Rectal smooth muscle tissue (tissue), 1 donor: Measurements from ENCODE around the gene RNF13.

ENCODE experiments used
- H3K27ac ChIP-seq: one replicate; pipeline ENCODE4 v1.7.0; 2013; ENCODE audit warnings: low read depth, low read length, inconsistent platforms
- H3K27me3 ChIP-seq: one replicate; pipeline ENCODE4 v1.7.0; 2013; ENCODE audit warnings: low read length; ENCODE audit not compliant: control insufficient read depth, insufficient read depth
- H3K36me3 ChIP-seq: one replicate; pipeline ENCODE4 v1.7.0; 2013; ENCODE audit warnings: low read length; ENCODE audit not compliant: control insufficient read depth, insufficient read depth
- H3K4me1 ChIP-seq: one replicate; pipeline ENCODE4 v1.7.0; 2013; ENCODE audit warnings: low read length; ENCODE audit not compliant: control insufficient read depth, insufficient read depth
- H3K4me3 ChIP-seq: one replicate; pipeline ENCODE4 v1.7.0; 2013; ENCODE audit warnings: low read length
- H3K9ac ChIP-seq: one replicate; pipeline ENCODE4 v1.7.0; 2013; ENCODE audit warnings: low read length

RNF13 gene, protein sequence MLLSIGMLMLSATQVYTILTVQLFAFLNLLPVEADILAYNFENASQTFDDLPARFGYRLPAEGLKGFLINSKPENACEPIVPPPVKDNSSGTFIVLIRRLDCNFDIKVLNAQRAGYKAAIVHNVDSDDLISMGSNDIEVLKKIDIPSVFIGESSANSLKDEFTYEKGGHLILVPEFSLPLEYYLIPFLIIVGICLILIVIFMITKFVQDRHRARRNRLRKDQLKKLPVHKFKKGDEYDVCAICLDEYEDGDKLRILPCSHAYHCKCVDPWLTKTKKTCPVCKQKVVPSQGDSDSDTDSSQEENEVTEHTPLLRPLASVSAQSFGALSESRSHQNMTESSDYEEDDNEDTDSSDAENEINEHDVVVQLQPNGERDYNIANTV

DNA sequence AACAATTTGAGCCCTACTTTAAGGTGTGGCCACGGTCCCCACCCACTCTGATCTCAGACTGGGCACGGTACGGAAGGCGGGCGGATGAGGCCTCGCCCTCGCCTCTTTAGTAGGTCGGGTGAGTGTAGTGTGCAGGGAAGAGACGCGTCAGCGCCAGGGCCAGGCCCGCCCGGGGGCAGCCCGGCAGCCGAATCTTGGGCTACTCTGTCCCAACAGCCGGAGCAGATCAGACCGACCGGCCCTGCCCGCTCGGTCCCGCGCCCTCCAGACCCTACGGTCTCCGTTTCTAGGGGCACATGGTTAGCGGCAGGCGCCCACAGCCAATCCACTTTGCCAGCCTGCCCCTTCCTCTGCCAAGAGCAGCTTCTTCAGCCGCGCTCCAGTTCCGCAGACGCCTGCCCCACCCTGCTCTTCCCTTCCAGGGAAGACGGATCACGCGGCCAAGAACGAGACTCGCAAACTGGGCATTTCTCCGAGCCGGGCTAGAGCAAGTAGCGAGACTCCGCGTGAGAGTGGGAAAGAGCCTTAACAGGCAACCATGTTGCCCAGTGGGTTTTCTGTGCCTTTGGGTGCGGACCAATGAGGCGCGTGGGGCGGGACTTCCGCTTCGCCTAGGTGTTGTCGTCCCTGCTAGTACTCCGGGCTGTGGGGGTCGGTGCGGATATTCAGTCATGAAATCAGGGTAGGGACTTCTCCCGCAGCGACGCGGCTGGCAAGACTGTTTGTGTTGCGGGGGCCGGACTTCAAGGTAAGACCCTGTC, at the start of gene RNF13:
TSS of gene RNF13 (plus strand) at position 610 of the 761 bp plus-strand sequence. CDS start 32,812 bp downstream, outside the sequence.
- Histone ChIP-seq H3K9ac (peak within 1 kb of the TSS; percentile 97), H3K36me3 (no peaks in the 10 kb centered on the region), H3K27ac (peak within 1 kb of the TSS; percentile 99), H3K4me1 (peaks cover 21% of the 10 kb centered on the region), H3K4me3 (peak within 1 kb of the TSS; percentile 95), H3K27me3 (no peaks in the 10 kb centered on the region)

DNA sequence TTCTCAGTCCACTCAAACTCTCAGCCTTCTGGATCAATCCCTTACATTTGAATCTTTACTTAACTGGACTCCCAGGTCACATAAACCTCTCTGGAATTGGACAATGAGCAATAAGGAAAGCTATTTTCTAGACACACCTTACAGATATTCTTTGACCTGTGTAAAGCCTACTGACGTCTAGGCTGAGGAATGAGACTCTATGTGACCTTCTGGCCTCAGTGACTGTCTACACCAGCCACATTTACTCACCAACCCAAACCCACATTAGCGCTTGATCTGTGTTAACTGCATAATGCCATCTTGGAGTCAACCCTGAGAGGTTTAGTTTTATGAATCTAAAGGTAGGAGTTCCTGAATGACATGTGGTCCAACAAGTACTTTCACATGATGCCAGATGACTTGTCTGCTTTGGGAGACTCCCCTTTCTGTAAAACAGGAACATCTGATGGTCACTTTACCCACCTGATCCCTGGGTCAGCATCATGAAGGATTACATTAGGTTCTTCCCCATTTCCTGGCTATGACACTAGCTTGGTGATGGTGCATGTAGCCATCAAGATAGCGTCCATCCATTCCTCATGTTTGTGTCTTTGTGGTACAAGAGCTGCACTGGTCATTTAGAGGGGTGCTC, 49.3 kb upstream of the RNF13 start:
- Histone ChIP-seq H3K27me3 (no peaks in the 10 kb centered on the region), H3K9ac (no peak overlapping the region), H3K4me1 (no peaks in the 10 kb centered on the region), H3K36me3 (no peaks in the 10 kb centered on the region), H3K27ac (no peak overlapping the region), H3K4me3 (no peak overlapping the region)

DNA sequence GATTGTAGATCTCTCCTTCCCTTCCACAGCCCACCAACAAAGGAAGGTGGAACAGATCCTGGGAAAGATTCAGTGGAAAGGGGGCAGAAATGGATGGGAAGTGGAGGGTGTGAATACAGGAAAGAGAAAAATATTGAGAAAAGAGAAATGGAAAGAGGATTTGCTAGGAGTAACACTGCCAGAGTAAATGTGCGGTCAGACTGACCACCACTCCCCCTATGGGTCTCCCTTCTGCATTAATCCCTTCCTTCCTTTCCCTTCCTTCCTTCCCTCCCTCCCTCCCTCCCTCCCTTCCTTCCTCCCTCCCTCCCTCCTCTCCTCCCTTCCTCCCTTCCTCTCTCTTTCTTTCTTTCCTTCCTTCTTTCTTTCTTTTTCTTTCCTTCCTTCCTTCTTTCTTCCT, 48.7 kb upstream of the RNF13 start:
- Histone ChIP-seq H3K27ac (no peak overlapping the region), H3K36me3 (no peaks in the 10 kb centered on the region), H3K9ac (no peak overlapping the region)

DNA sequence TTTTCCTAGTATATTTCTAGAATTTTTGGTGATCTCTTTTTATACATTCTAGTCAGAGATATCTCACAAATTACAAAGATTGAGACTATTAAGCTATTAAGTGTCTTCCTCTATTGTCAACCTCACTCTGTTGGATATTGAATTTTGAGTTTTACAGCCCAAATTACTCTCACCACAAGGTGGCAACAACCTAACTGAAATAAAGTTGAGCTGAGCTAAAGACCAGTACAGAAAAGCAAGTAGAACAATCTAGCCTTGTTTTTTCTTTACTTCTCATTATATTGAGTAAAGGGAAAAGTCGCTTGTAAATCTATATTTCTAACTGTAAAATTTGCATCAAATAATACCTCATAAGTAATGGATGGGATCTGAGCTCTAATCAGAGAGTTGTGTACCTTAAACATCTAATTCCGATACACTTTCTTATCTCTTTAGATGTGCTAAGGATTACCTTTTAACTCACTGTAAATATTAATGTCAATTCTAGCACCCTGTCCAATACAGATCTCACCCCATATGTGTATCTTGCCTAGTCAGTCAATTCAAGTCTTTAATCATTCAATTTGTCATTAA, 47.2 kb upstream of the RNF13 start:
- no peak overlapping the region for H3K27ac ChIP-seq
- H3K4me1 ChIP-seq: no peaks in the 10 kb centered on the region
- H3K4me3 ChIP-seq: no peak overlapping the region
- H3K9ac ChIP-seq: no peak overlapping the region
- no peaks in the 10 kb centered on the region for H3K36me3 ChIP-seq
- H3K27me3 ChIP-seq: no peaks in the 10 kb centered on the region

More for the DNA sequence above, 48.7 kb upstream of the RNF13 start:
- no peak overlapping the region for H3K4me3 ChIP-seq
- H3K27me3 ChIP-seq: no peaks in the 10 kb centered on the region
- H3K4me1 ChIP-seq: no peaks in the 10 kb centered on the region

DNA sequence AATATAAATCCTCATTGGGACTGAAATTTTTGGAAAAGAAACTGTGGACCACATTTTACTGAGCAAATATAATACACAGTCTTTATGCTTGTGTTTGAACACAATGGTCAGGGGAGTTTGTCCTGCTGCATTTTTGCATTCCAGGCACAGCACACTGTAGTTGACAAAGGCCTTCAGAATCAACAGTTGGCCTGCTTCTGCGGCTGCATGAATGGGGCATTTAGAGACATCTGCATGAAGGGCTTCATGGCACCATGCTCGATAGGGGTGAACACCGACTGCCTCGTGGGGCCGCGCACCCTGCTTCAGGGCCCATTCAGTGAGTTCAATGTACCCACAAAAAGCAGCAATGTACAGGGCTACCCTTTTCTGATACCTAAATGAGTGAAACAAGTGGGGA, 45.3 kb upstream of the RNF13 start:
- no peaks in the 10 kb centered on the region for H3K36me3 ChIP-seq
- no peak overlapping the region for H3K9ac ChIP-seq
- H3K27ac ChIP-seq: no peak overlapping the region
- H3K4me3 ChIP-seq: no peak overlapping the region
- H3K4me1 ChIP-seq: no peaks in the 10 kb centered on the region
- H3K27me3 ChIP-seq: no peaks in the 10 kb centered on the region

DNA sequence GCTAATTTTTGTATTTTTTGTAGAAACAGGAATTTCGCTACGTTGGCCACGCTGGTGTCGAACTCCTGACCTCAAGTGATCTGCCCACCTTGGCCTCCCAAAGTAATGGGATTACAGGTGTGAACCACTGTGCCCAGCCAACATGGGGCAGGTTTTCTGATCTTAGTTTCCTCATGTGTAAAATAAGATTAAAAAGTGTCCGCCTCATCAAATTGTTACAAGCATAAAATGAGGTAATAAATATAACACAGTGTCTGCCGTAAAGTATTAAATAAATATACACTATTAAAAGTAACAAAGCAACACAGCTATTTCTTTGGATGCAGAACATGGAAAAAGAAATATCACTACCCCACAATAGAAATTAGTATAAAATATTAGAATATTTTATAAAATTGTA, 44.3 kb upstream of the RNF13 start:
- Histone ChIP-seq H3K36me3 (no peaks in the 10 kb centered on the region), H3K27ac (no peak overlapping the region)

DNA sequence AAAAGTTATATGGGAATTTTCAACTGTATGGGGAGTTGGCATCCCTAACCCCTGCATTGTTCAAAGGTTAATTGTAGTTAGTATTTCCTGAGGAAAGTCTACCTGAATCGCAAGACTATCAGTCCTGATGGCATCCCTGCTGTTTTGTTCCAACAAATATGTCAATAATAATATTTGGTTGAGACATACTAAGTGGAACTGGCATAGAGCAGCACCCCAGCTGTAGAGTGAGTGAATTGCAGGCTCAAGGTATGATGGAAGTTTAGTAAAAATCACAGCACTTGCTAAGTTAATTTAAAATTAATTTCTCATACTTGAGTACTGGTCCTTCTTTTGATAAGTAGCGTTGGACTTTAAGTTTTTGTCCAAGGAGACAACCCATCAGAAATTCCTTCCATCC, 42.8 kb upstream of the RNF13 start:
- H3K4me3 ChIP-seq: no peak overlapping the region
- H3K9ac ChIP-seq: no peak overlapping the region
- H3K4me1 ChIP-seq: no peaks in the 10 kb centered on the region
- no peak overlapping the region for H3K27ac ChIP-seq
- H3K27me3 ChIP-seq: no peaks in the 10 kb centered on the region
- H3K36me3 ChIP-seq: no peaks in the 10 kb centered on the region

More for the DNA sequence above, 44.3 kb upstream of the RNF13 start:
- Histone ChIP-seq H3K4me1 (no peaks in the 10 kb centered on the region), H3K27me3 (no peaks in the 10 kb centered on the region), H3K4me3 (no peak overlapping the region), H3K9ac (no peak overlapping the region)

DNA sequence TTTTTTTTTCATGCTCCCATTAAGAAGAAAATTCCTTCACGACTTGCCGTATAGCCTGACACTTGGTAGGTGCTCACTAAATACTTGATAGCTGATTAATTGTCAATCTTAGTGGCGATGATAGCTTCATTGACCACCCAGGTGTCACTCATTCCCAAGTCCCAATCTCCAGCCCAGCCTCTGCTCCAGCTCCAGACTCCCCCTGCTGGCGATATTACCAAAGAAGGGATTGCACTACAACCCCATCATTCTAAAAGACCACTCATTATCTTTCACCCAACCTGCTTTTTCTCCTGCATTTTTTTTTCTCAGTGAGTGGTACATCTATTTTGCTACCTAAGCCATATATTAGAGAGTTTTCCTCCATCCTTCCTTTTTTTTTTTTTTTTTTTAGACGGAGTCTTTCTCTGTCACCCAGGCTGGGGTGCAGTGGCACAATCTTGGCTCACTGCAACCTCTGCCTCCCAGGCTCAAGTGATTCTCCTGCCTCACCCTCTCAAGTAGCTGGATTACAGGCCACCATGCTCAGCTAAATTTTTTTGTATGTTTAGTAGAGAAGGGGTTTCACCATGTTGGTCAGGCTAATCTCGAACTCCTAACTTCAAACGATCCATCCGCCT, 41.3 kb upstream of the RNF13 start:
- Histone ChIP-seq H3K4me1 (no peaks in the 10 kb centered on the region), H3K27me3 (no peaks in the 10 kb centered on the region), H3K27ac (no peak overlapping the region), H3K4me3 (no peak overlapping the region), H3K9ac (no peak overlapping the region), H3K36me3 (no peaks in the 10 kb centered on the region)

DNA sequence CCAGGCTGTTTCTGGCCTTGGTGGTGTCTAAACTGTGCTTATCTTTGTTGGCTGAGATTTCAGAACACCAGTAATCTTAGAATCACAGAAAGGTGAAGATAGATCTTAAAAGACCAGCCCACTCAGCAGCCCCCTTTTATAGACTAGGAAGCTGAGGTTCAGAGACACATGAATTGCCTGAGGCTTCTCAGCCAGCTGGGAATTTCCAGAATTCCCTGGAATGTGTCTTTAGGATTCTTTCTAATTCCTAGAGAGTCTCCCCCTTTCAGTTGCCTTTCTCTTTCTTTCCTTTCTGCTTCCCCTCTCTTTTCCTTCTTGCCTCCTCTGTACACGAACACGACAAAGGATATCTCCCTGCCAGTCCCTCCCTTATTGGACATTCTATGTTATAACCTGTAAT, 40.2 kb upstream of the RNF13 start:
- no peak overlapping the region for H3K27ac ChIP-seq
- H3K36me3 ChIP-seq: no peaks in the 10 kb centered on the region
- H3K4me3 ChIP-seq: no peak overlapping the region
- no peaks in the 10 kb centered on the region for H3K27me3 ChIP-seq
- no peak overlapping the region for H3K9ac ChIP-seq
- H3K4me1 ChIP-seq: no peaks in the 10 kb centered on the region

DNA sequence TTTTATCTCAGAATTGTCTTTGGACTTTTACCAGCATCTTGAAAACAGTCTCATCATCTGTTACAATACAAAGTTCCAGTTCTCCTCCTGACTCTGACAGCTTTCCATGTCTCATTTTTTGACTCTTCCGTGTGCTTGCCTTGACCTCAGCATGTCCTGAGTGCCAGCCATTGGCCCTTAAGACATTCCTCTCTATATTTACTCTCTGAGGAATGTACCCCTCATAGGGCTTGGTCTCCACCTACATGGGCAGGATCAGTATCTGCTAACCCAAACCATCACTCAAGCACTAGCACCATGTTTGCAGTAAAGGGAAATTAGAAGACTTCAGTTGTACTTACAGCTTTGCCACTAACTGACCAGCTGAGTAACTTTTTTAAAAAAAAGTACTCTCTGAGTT, 36.8 kb upstream of the RNF13 start:
- Histone ChIP-seq H3K36me3 (no peaks in the 10 kb centered on the region), H3K9ac (no peak overlapping the region), H3K27me3 (no peaks in the 10 kb centered on the region), H3K4me3 (no peak overlapping the region), H3K27ac (no peak overlapping the region), H3K4me1 (no peaks in the 10 kb centered on the region)

DNA sequence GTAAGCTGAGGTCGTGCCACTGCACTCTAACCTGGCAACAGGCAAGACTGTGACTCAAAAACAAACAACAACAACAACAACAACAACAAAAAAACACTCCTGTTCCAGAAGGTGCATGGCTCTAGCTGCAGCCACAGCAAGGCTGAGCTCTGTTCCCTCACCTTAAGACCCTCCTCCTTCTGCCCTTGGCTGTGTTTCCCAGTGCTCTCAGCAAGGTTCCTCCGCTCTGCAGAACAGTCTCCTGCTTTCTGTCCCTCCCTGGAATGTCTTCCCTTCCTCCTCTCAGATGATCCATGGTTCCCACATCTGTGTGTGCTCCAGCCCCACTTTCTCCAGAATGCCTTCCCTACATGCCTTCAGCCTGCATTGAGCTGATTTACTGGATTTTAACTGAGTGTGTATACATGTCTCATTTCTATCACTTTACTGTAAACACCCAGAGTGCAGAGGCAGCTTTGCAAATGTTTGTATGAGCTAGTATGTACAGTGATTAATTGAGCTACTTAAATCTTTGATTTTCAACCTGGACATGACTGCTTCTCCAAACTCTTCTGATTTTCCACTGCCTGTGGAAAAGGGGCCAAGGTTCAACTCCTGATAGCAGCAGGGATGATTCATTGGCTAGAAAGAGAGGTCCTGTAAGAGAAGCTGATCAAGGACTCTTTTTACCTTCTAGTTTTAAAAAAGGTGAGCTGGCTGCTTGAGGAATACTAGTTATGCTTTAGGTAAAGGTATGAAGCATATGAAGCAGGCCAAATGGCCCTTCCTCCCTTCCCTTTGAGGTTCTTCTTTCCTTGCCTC, 35.4 kb upstream of the RNF13 start:
- Histone ChIP-seq H3K27me3 (no peaks in the 10 kb centered on the region), H3K4me3 (no peak overlapping the region), H3K4me1 (no peaks in the 10 kb centered on the region), H3K27ac (no peak overlapping the region), H3K9ac (no peak overlapping the region), H3K36me3 (no peaks in the 10 kb centered on the region)
